H9 (cell line): ENCODE results near the gene LRRC26. TPM values are rescaled to one million over a fixed set of nuclear protein-coding genes. Genes with fewer than 3 reads are reported as not detected.

Source experiments
- DNase-seq: peaks from one replicate; pipeline ENCODE4 v3.0.0-alpha.2; 2017
- H2AFZ ChIP-seq: one replicate; pipeline ENCODE4 v1.6.1; 2013; ENCODE audit warnings: mild to moderate bottlenecking, low read length, control low read depth, moderate library complexity
- H2AK5ac ChIP-seq: 2 replicates; pipeline ENCODE4 v1.6.1; 2013; ENCODE audit warnings: low read length, control low read depth, mixed read lengths; ENCODE audit not compliant: insufficient read length
- H2BK120ac ChIP-seq: one replicate; pipeline ENCODE4 v1.6.1; 2013; ENCODE audit warnings: low read depth, mild to moderate bottlenecking, low read length, control low read depth, inconsistent platforms; ENCODE audit not compliant: poor library complexity, severe bottlenecking
- H2BK12ac ChIP-seq: 2 replicates; pipeline ENCODE4 v1.6.1; 2013; ENCODE audit warnings: low read length, control low read depth, mixed read lengths, low read depth; ENCODE audit not compliant: insufficient read length
- H2BK15ac ChIP-seq: 2 replicates; pipeline ENCODE4 v1.6.1; 2013; ENCODE audit warnings: low read depth, low read length, control low read depth
- H2BK20ac ChIP-seq: one replicate; pipeline ENCODE4 v1.6.1; 2013; ENCODE audit warnings: low read depth, mild to moderate bottlenecking, low read length, control low read depth, inconsistent platforms; ENCODE audit not compliant: poor library complexity, severe bottlenecking
- H2BK5ac ChIP-seq: 2 replicates; pipeline ENCODE4 v1.6.1; 2013; ENCODE audit warnings: low read length, control low read depth, mixed read lengths; ENCODE audit not compliant: insufficient read length
- H3K14ac ChIP-seq: 2 replicates; pipeline ENCODE4 v1.6.1; 2013; ENCODE audit warnings: low read length, control low read depth; ENCODE audit not compliant: insufficient read depth
- H3K18ac ChIP-seq: 2 replicates; pipeline ENCODE4 v1.6.1; 2013; ENCODE audit warnings: low read depth, mild to moderate bottlenecking, mixed read lengths, low read length, control low read depth; ENCODE audit not compliant: insufficient read length
- H3K23ac ChIP-seq: 2 replicates; pipeline ENCODE4 v1.6.1; 2013; ENCODE audit warnings: low read length, control low read depth, mixed read lengths, low read depth; ENCODE audit not compliant: insufficient read length
- H3K23me2 ChIP-seq: 2 replicates; pipeline ENCODE4 v1.6.1; 2013; ENCODE audit warnings: low read depth, mild to moderate bottlenecking, mixed read lengths, low read length, control low read depth; ENCODE audit not compliant: insufficient read length, poor library complexity, severe bottlenecking
- H3K27ac ChIP-seq: 2 replicates; pipeline ENCODE4 v1.5.1; 2013; ENCODE audit warnings: low read length, control low read depth, mixed read lengths, low read depth; ENCODE audit not compliant: insufficient read length
- H3K27me3 ChIP-seq: 2 replicates; pipeline ENCODE4 v1.6.1; 2013; ENCODE audit warnings: low read length, control low read depth, inconsistent platforms; ENCODE audit not compliant: insufficient read depth
- H3K4ac ChIP-seq: 2 replicates; pipeline ENCODE4 v1.6.1; 2013; ENCODE audit warnings: low read depth, mild to moderate bottlenecking, control low read depth, inconsistent platforms, low read length, moderate library complexity
- H3K4me1 ChIP-seq: 2 replicates; pipeline ENCODE4 v1.6.1; 2013; ENCODE audit warnings: low read length, control low read depth, inconsistent platforms; ENCODE audit not compliant: insufficient read depth
- H3K4me2 ChIP-seq: 2 replicates; pipeline ENCODE4 v1.6.1; 2013; ENCODE audit warnings: low read length, control low read depth, mixed read lengths; ENCODE audit not compliant: insufficient read length, insufficient read depth
- H3K56ac ChIP-seq: 2 replicates; pipeline ENCODE4 v1.6.1; 2013; ENCODE audit warnings: low read depth, mild to moderate bottlenecking, mixed read lengths, low read length, control low read depth; ENCODE audit not compliant: insufficient read length
- H3K79me1 ChIP-seq: 2 replicates; pipeline ENCODE4 v1.6.1; 2013; ENCODE audit warnings: low read depth, mild to moderate bottlenecking, moderate library complexity, low read length, control low read depth, inconsistent platforms; ENCODE audit not compliant: insufficient read depth, poor library complexity, severe bottlenecking
- H3K79me2 ChIP-seq: 2 replicates; pipeline ENCODE4 v1.6.1; 2013; ENCODE audit warnings: low read length, control low read depth, inconsistent platforms; ENCODE audit not compliant: insufficient read depth
- H3K9ac ChIP-seq: 2 replicates; pipeline ENCODE4 v1.6.1; 2013; ENCODE audit warnings: low read length, control low read depth, mixed read lengths; ENCODE audit not compliant: insufficient read length; ENCODE audit errors: extremely low read depth
- H3K9me3 ChIP-seq: one replicate; pipeline ENCODE4 v1.6.1; 2013; ENCODE audit warnings: low read depth, low read length, inconsistent platforms; ENCODE audit not compliant: control insufficient read depth
- H3T11ph ChIP-seq: one replicate; pipeline ENCODE4 v1.6.1; 2013; ENCODE audit warnings: mild to moderate bottlenecking, low read length, control low read depth, inconsistent platforms
- H4K20me1 ChIP-seq: one replicate; pipeline ENCODE4 v1.6.1; 2013; ENCODE audit not compliant: control insufficient read depth, insufficient read length, insufficient read depth
- H4K5ac ChIP-seq: 2 replicates; pipeline ENCODE4 v1.6.1; 2013; ENCODE audit warnings: low read depth, mild to moderate bottlenecking, mixed read lengths, low read length, control low read depth; ENCODE audit not compliant: insufficient read length
- H4K8ac ChIP-seq: replicated peaks from 2 replicates; pipeline ENCODE4 v1.6.1; 2013; ENCODE audit warnings: low read length, control low read depth, mixed read lengths, low read depth; ENCODE audit not compliant: insufficient read length
- H4K91ac ChIP-seq: 2 replicates; pipeline ENCODE4 v1.6.1; 2013; ENCODE audit warnings: low read depth, mild to moderate bottlenecking, moderate library complexity, mixed read lengths, low read length, control low read depth; ENCODE audit not compliant: insufficient read length
- H3K27ac Mint-ChIP-seq, 3 experiments: 2 replicates in 2 of 3; 3 replicates in 1 of 3; pipeline ENCODE4 v1.8.0; 2020 to 2021; ENCODE audit warnings: mixed read lengths in 3 of 3, mild to moderate bottlenecking in 1 of 3, moderate library complexity in 1 of 3
- H3K27me3 Mint-ChIP-seq: 2 replicates; pipeline ENCODE4 v1.8.0; 2021; ENCODE audit warnings: low read depth, mild to moderate bottlenecking, moderate library complexity, mixed read lengths
- H3K36me3 Mint-ChIP-seq, 3 experiments: 2 replicates in 2 of 3; 3 replicates in 1 of 3; pipeline ENCODE4 v1.8.0; 2020 to 2021; ENCODE audit warnings: low read depth in 3 of 3, mixed read lengths in 3 of 3; ENCODE audit not compliant: insufficient read depth in 1 of 3
- H3K4me1 Mint-ChIP-seq, 2 experiments: 2 replicates each; pipeline ENCODE4 v1.8.0; 2020; ENCODE audit warnings: mixed read lengths in 2 of 2
- H3K4me3 Mint-ChIP-seq, 2 experiments: 2 replicates in 1 of 2; 3 replicates in 1 of 2; pipeline ENCODE4 v1.8.0; 2020 to 2021; ENCODE audit warnings: mild to moderate bottlenecking in 2 of 2, mixed read lengths in 2 of 2, moderate library complexity in 1 of 2
- H3K9me3 Mint-ChIP-seq, 2 experiments: 2 replicates in 1 of 2; 3 replicates in 1 of 2; pipeline ENCODE4 v1.8.0; 2020; ENCODE audit warnings: mild to moderate bottlenecking in 2 of 2, mixed read lengths in 2 of 2, moderate library complexity in 1 of 2
- WGBS: extraction: QIAGEN DNeasy Blood & Tissue Kit; methylation state at CpG from one replicate; pipeline ENCODE4 v1.1.7; 2013; ENCODE audit warnings: missing lambda C conversion rate, low lambda C conversion rate, mixed read lengths; ENCODE audit not compliant: insufficient read length; ENCODE audit errors: extremely low coverage; 5-methylcytosine and 5-hydroxymethylcytosine counted together
- total RNA-seq: library from RNA; stranded (reverse); gene quantifications from 2 replicates; pipeline ENCODE4 v1.2.1, GENCODE V29; 2021
- TF ChIP-seq, protein P1 (sequence below): fragments of 200-600 bp; sonication (generic); conservative IDR thresholded peaks from 3 replicates; pipeline ENCODE4 v1.8.0; 2021; ENCODE audit warnings: antibody characterized with exemption, mild to moderate bottlenecking

Gene LRRC26
- total RNA-seq, 1 experiment from 2014 or later = 0.96 TPM

GRCh38 chr9:137157618-137158415, 12.0 kb downstream of the LRRC26 start:
- no peak overlapping the region for H2BK5ac ChIP-seq
- H3K23me2 ChIP-seq = peaks cover 15% of the 10 kb centered on the region
- no peak overlapping the region for H3K4me2 ChIP-seq
- H2AK5ac ChIP-seq = no peak overlapping the region
- no peak overlapping the region for H3T11ph ChIP-seq
- peaks cover 29% of the 10 kb centered on the region; the same call in 1 of the 2 replicates for H3K27me3 ChIP-seq
- no peak overlapping the region for H2BK20ac ChIP-seq
- H3K79me1 ChIP-seq = no peaks in the 10 kb centered on the region
- H3K4ac ChIP-seq = no peak overlapping the region
- no peak overlapping the region for H2BK12ac ChIP-seq
- H3K27ac ChIP-seq = no peak overlapping the region
- no peaks in the 10 kb centered on the region for H3K9me3 ChIP-seq
- no peak overlapping the region for H4K5ac ChIP-seq
- H3K14ac ChIP-seq = no peak overlapping the region
- Mint-ChIP-seq H3K27ac (no peak overlapping the region), H3K36me3 (no peaks in the 10 kb centered on the region), H3K4me1 (peaks cover 0 to 8% of the 10 kb centered on the region in 2 experiments; a peak in 2 of 4 replicates), H3K9me3 (no peaks in the 10 kb centered on the region), H3K4me3 (peak overlapping the region in 1 of 2 experiments; percentile 55; a peak in 3 of 5 replicates), H3K27me3 (peaks cover 76% of the 10 kb centered on the region)
- no peak overlapping the region for H3K9ac ChIP-seq
- no peak overlapping the region for H2BK15ac ChIP-seq
- no peaks in the 10 kb centered on the region for H4K20me1 ChIP-seq
- H3K56ac ChIP-seq = no peak overlapping the region
- no peaks in the 10 kb centered on the region for H3K79me2 ChIP-seq
- no peak for DNase-seq
- no peak overlapping the region for H3K23ac ChIP-seq
- TF ChIP-seq, protein P1, sequence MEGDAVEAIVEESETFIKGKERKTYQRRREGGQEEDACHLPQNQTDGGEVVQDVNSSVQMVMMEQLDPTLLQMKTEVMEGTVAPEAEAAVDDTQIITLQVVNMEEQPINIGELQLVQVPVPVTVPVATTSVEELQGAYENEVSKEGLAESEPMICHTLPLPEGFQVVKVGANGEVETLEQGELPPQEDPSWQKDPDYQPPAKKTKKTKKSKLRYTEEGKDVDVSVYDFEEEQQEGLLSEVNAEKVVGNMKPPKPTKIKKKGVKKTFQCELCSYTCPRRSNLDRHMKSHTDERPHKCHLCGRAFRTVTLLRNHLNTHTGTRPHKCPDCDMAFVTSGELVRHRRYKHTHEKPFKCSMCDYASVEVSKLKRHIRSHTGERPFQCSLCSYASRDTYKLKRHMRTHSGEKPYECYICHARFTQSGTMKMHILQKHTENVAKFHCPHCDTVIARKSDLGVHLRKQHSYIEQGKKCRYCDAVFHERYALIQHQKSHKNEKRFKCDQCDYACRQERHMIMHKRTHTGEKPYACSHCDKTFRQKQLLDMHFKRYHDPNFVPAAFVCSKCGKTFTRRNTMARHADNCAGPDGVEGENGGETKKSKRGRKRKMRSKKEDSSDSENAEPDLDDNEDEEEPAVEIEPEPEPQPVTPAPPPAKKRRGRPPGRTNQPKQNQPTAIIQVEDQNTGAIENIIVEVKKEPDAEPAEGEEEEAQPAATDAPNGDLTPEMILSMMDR = no peak
- no peak overlapping the region for H4K91ac ChIP-seq
- H3K4me1 ChIP-seq = no peaks in the 10 kb centered on the region
- no peak overlapping the region for H3K18ac ChIP-seq
- no peak overlapping the region for H2BK120ac ChIP-seq
- H2AFZ ChIP-seq = no peak overlapping the region
- WGBS = no CpG with 5 or more reads among the region's 19 CpGs
- no peak overlapping the region for H4K8ac ChIP-seq
